Right ventricle myocardium superior (tissue), 1 donor: ENCODE data around the gene SLC4A11. TPM values are rescaled to one million over a fixed set of nuclear protein-coding genes. Genes with fewer than 3 reads are reported as not detected.
"Not testable (repeated sequence)": the region's sequence is repeated elsewhere in the genome, so short reads cannot be mapped to it uniquely, and the experiment has no call there.

Source experiments
- ATAC-seq: fragments of 200-7000 bp; cut with Tn5 transposase; one replicate; pipeline ENCODE4 v1.9.1; 2020; ENCODE audit warnings: mild to moderate bottlenecking; ENCODE audit not compliant: poor library complexity
- DNase-seq: peaks from one replicate; pipeline ENCODE4 v3.0.0-alpha.2; 2020
- intact Hi-C: fragments of 100-400 bp; cut with DNase I; formaldehyde crosslinking; loops from one replicate; pipeline ENCODE4 v1.11.2; 2022
- total RNA-seq: library from RNA; stranded (reverse); fragmentation: NEBNext Ultra II Directional; extraction: Animal tissue kit (Norgen Biotek cat#: 25700); gene quantifications from one replicate; pipeline ENCODE4 v1.2.1, GENCODE V29; 2021
- donor health status: DM: no; HTN: yes; CAD: no; lungs with severe emphysema.

The SLC4A11 gene
- total RNA-seq, 1 donor from 2014 or later = 0.16 TPM

- ATAC-seq (no peak), DNase-seq (no peak)
- intact Hi-C loops = no loop called here
These were observed 7.0 kb downstream of the SLC4A11 start for GRCh38 chr20:3231889-3232588.

- DNase-seq = no peak
- ATAC-seq = no peak
- intact Hi-C loops = no loop called here
These were observed 7.9 kb downstream of the SLC4A11 start for GRCh38 chr20:3231116-3231515.

GRCh38 chr20:3229798-3230197 lies 9.2 kb downstream of the SLC4A11 start:
- DNase-seq = no peak

GRCh38 chr20:3229158-3229557 lies 9.8 kb downstream of the SLC4A11 start:
- DNase-seq (no peak), ATAC-seq (no peak)
- intact Hi-C loops = no loop called here

More at GRCh38 chr20:3229798-3230197, 9.2 kb downstream of the SLC4A11 start:
- no peak for ATAC-seq
- intact Hi-C loops = no loop called here

- ATAC-seq = no peak
These were observed 10.3 kb downstream of the SLC4A11 start for GRCh38 chr20:3228750-3229032.

GRCh38 chr20:3227936-3228749 lies 10.8 kb downstream of the SLC4A11 start:
- no peak for DNase-seq
- no peak for ATAC-seq
- intact Hi-C loops = no loop called here

More at GRCh38 chr20:3228750-3229032, 10.3 kb downstream of the SLC4A11 start:
- intact Hi-C loops = no loop called here
- no peak for DNase-seq

- DNase-seq (no peak), ATAC-seq (no peak)
- intact Hi-C loops = no loop called here
These were observed 11.5 kb downstream of the SLC4A11 start for GRCh38 chr20:3227506-3227905.

GRCh38 chr20:3226864-3227263 lies 12.1 kb downstream of the SLC4A11 start:
- intact Hi-C loops = no loop called here
- DNase-seq = no peak
- no peak for ATAC-seq

GRCh38 chr20:3226093-3226492 lies 12.9 kb downstream of the SLC4A11 start:
- DNase-seq (no peak), ATAC-seq (no peak)
- intact Hi-C loops = no loop called here

- intact Hi-C loops = no loop called here
- ATAC-seq = no peak
- no peak for DNase-seq
These were observed 14.1 kb downstream of the SLC4A11 start for GRCh38 chr20:3224681-3225421.

GRCh38 chr20:3223994-3224680 lies 14.9 kb downstream of the SLC4A11 start:
- DNase-seq = no peak
- no peak for ATAC-seq
- intact Hi-C loops = no loop called here

GRCh38 chr20:3223651-3223993 lies 15.4 kb downstream of the SLC4A11 start:
- ATAC-seq (no peak), DNase-seq (no peak)
- intact Hi-C loops = no loop called here

GRCh38 chr20:3222635-3223600 lies 16.1 kb downstream of the SLC4A11 start:
- peak; percentile 91 for ATAC-seq

GRCh38 chr20:3221398-3222226 lies 17.4 kb downstream of the SLC4A11 start:
- intact Hi-C loops = no loop called here
- DNase-seq = no peak
- no peak for ATAC-seq

More at GRCh38 chr20:3222635-3223600, 16.1 kb downstream of the SLC4A11 start:
- peak; percentile 79 for DNase-seq
- intact Hi-C loops = no loop called here

GRCh38 chr20:3218307-3218988 lies 20.5 kb downstream of the SLC4A11 start:
- ATAC-seq = peak; percentile 74
- intact Hi-C loops = loop anchor here (5.0 kb wide), 1 partner anchor 99 kb away; no protein-coding TSS in a partner anchor

GRCh38 chr20:3215359-3215917 lies 23.6 kb downstream of the SLC4A11 start:
- not testable (repeated sequence) for DNase-seq, ATAC-seq
- intact Hi-C loops = loop anchor here (5.0 kb wide), 1 partner anchor 102 kb away; no protein-coding TSS in a partner anchor

More at GRCh38 chr20:3218307-3218988, 20.5 kb downstream of the SLC4A11 start:
- peak; percentile 83 for DNase-seq
